Neural cell (in vitro differentiated cells): ENCODE measurements around the gene DENND1A. TPM values are rescaled to one million over a fixed set of nuclear protein-coding genes. Genes with fewer than 3 reads are reported as not detected.

Experiments
- H2AFZ ChIP-seq: fragments of 200-600, 300-800 bp; sonication (generic), shearing (Covaris generic); 2 replicates; pipeline ENCODE4 v1.6.0; 2014; ENCODE audit warnings: low read depth, mild to moderate bottlenecking, antibody characterized with exemption, low read length, moderate library complexity
- H3F3A ChIP-seq: fragments of 200-600 bp; shearing (Covaris generic); 2 replicates; pipeline ENCODE4 v1.6.1; 2016; ENCODE audit warnings: mild to moderate bottlenecking, moderate library complexity, mixed read lengths, antibody characterized with exemption, low read length; ENCODE audit not compliant: insufficient read depth, poor library complexity, severe bottlenecking
- H3K27ac ChIP-seq: fragments of 200-600, 300-800 bp; sonication (generic), shearing (Covaris generic); 2 replicates; pipeline ENCODE4 v1.5.1; 2014; ENCODE audit warnings: mild to moderate bottlenecking, low read length, moderate library complexity
- H3K27me3 ChIP-seq: fragments of 300-800, 200-600 bp; sonication (generic), shearing (Covaris generic); 2 replicates; pipeline ENCODE4 v1.6.0; 2014; ENCODE audit warnings: mild to moderate bottlenecking, low read depth, low read length, moderate library complexity; ENCODE audit not compliant: insufficient read depth
- H3K36me3 ChIP-seq: fragments of 300-800, 200-600 bp; sonication (generic), shearing (Covaris generic); 2 replicates; pipeline ENCODE4 v1.5.1; 2014; ENCODE audit warnings: mild to moderate bottlenecking, antibody characterized with exemption, low read length, moderate library complexity; ENCODE audit not compliant: insufficient read depth
- H3K4me2 ChIP-seq: fragments of 300-800, 200-600 bp; sonication (generic), shearing (Covaris generic); 2 replicates; pipeline ENCODE4 v1.6.0; 2014; ENCODE audit warnings: mild to moderate bottlenecking, low read length
- H3K4me3 ChIP-seq: fragments of 300-800, 200-600 bp; sonication (generic), shearing (Covaris generic); 2 replicates; pipeline ENCODE4 v1.5.1; 2014; ENCODE audit warnings: mild to moderate bottlenecking, low read length, moderate library complexity
- H3K79me2 ChIP-seq: fragments of 200-600 bp; shearing (Covaris generic); replicated peaks from 2 replicates; pipeline ENCODE4 v1.6.0; 2014; ENCODE audit warnings: mild to moderate bottlenecking, low read length, moderate library complexity; ENCODE audit not compliant: insufficient read depth
- H3K9ac ChIP-seq: fragments of 300-800, 200-600 bp; sonication (generic), shearing (Covaris generic); 2 replicates; pipeline ENCODE4 v1.6.1; 2016; ENCODE audit warnings: mild to moderate bottlenecking, low read length, mixed read lengths
- H3K9me2 ChIP-seq: fragments of 200-600 bp; shearing (Covaris generic); 2 replicates; pipeline ENCODE4 v1.6.1; 2016; ENCODE audit warnings: mild to moderate bottlenecking, low read length, mixed read lengths; ENCODE audit not compliant: insufficient read depth
- H3K9me3 ChIP-seq: fragments of 200-600, 300-800 bp; sonication (generic), shearing (Covaris generic); 2 replicates; pipeline ENCODE4 v1.6.1; 2016; ENCODE audit warnings: mild to moderate bottlenecking, mixed run types, low read length, moderate library complexity, mixed read lengths
- H4K20me1 ChIP-seq: fragments of 200-600 bp; shearing (Covaris generic); 2 replicates; pipeline ENCODE4 v1.6.1; 2016; ENCODE audit warnings: mild to moderate bottlenecking, mixed run types; ENCODE audit not compliant: insufficient read depth
- EP300 ChIP-seq: fragments of 450-650 bp; conservative IDR thresholded peaks from 2 replicates; pipeline ENCODE4 v1.6.1; 2014; ENCODE audit warnings: antibody characterized with exemption, mild to moderate bottlenecking, moderate library complexity; ENCODE audit not compliant: poor library complexity, severe bottlenecking
- EZH2 ChIP-seq: fragments of 200-600, 300-800 bp; shearing (Covaris generic), sonication (generic); IDR thresholded peaks from 2 replicates; pipeline ENCODE4 v1.6.1; 2014; ENCODE audit warnings: antibody characterized with exemption, low read length, borderline replicate concordance, mild to moderate bottlenecking; ENCODE audit not compliant: insufficient read depth, poor library complexity, severe bottlenecking
- MXI1 ChIP-seq: fragments of 450-650 bp; conservative IDR thresholded peaks from 2 replicates; pipeline ENCODE4 v1.6.1; 2014; ENCODE audit warnings: antibody characterized with exemption, mild to moderate bottlenecking; ENCODE audit not compliant: poor library complexity, severe bottlenecking
- POLR2AphosphoS5 ChIP-seq: IDR thresholded peaks from 2 replicates; pipeline ENCODE4 v1.6.1; 2012
- RAD21 ChIP-seq: fragments of 450-650 bp; conservative IDR thresholded peaks from 2 replicates; pipeline ENCODE4 v1.6.1; 2014; ENCODE audit warnings: antibody characterized with exemption, mild to moderate bottlenecking, moderate library complexity
- SMC3 ChIP-seq: fragments of 450-650 bp; conservative IDR thresholded peaks from 2 replicates; pipeline ENCODE4 v1.6.1; 2014; ENCODE audit warnings: antibody characterized with exemption, mild to moderate bottlenecking, moderate library complexity; ENCODE audit not compliant: poor library complexity
- TAF1 ChIP-seq: IDR thresholded peaks from 2 replicates; pipeline ENCODE4 v1.6.1; 2012; ENCODE audit warnings: low read depth
- polyA plus RNA-seq: library from polyadenylated mRNA; depleted of rRNA; stranded (reverse); fragments of >200 nt; gene quantifications from 2 replicates; pipeline ENCODE4 v1.2.3, GENCODE V29; 2014
- TF ChIP-seq, protein P1 (sequence below): IDR thresholded peaks from 2 replicates; pipeline ENCODE4 v1.6.1; 2012; ENCODE audit warnings: borderline replicate concordance
- TF ChIP-seq, protein P2 (sequence below): fragments of 450-650 bp; IDR thresholded peaks from 2 replicates; pipeline ENCODE4 v1.5.1; 2014; ENCODE audit warnings: antibody characterized with exemption, mild to moderate bottlenecking, moderate library complexity; ENCODE audit not compliant: poor library complexity, severe bottlenecking

The DENND1A gene
- polyA plus RNA-seq, 1 donor from 2014 or later: 2.3 TPM

DNA sequence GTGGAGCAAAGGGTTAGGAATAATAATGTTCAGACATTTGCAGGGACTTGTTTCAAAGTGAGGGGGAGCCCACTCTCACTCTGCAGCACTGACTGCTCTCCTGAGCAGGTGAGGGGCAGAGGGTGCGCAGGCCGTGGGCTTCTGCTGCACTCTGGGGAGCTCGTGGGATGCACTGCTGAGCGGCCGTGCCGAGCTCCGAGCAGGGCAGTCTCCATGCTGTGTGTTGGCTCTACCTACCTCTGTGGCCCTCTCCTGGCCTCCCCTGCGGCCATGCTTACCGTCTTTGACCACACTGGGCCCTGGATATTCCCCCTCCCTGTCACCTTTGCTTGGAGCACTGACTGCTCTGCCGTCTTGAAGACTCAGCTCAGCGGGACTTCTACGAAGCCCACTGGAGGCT, 540.2 kb downstream of the DENND1A start:
- peaks cover 3% of the 10 kb centered on the region for H3K9me3 ChIP-seq
- no peaks in the 10 kb centered on the region for H3K27me3 ChIP-seq
- no peak overlapping the region for H2AFZ ChIP-seq
- H3F3A ChIP-seq: no peaks in the 10 kb centered on the region
- no peak overlapping the region for H3K4me3 ChIP-seq
- no peaks in the 10 kb centered on the region for H3K9me2 ChIP-seq
- no peak overlapping the region for H3K9ac ChIP-seq
- H3K27ac ChIP-seq: no peak overlapping the region
- H4K20me1 ChIP-seq: no peaks in the 10 kb centered on the region
- no peaks in the 10 kb centered on the region for H3K79me2 ChIP-seq
- TF ChIP-seq, protein P1, sequence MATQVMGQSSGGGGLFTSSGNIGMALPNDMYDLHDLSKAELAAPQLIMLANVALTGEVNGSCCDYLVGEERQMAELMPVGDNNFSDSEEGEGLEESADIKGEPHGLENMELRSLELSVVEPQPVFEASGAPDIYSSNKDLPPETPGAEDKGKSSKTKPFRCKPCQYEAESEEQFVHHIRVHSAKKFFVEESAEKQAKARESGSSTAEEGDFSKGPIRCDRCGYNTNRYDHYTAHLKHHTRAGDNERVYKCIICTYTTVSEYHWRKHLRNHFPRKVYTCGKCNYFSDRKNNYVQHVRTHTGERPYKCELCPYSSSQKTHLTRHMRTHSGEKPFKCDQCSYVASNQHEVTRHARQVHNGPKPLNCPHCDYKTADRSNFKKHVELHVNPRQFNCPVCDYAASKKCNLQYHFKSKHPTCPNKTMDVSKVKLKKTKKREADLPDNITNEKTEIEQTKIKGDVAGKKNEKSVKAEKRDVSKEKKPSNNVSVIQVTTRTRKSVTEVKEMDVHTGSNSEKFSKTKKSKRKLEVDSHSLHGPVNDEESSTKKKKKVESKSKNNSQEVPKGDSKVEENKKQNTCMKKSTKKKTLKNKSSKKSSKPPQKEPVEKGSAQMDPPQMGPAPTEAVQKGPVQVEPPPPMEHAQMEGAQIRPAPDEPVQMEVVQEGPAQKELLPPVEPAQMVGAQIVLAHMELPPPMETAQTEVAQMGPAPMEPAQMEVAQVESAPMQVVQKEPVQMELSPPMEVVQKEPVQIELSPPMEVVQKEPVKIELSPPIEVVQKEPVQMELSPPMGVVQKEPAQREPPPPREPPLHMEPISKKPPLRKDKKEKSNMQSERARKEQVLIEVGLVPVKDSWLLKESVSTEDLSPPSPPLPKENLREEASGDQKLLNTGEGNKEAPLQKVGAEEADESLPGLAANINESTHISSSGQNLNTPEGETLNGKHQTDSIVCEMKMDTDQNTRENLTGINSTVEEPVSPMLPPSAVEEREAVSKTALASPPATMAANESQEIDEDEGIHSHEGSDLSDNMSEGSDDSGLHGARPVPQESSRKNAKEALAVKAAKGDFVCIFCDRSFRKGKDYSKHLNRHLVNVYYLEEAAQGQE: no peak
- TF ChIP-seq RAD21: no peak
- no peak for TF ChIP-seq EZH2
- TF ChIP-seq, protein P2, sequence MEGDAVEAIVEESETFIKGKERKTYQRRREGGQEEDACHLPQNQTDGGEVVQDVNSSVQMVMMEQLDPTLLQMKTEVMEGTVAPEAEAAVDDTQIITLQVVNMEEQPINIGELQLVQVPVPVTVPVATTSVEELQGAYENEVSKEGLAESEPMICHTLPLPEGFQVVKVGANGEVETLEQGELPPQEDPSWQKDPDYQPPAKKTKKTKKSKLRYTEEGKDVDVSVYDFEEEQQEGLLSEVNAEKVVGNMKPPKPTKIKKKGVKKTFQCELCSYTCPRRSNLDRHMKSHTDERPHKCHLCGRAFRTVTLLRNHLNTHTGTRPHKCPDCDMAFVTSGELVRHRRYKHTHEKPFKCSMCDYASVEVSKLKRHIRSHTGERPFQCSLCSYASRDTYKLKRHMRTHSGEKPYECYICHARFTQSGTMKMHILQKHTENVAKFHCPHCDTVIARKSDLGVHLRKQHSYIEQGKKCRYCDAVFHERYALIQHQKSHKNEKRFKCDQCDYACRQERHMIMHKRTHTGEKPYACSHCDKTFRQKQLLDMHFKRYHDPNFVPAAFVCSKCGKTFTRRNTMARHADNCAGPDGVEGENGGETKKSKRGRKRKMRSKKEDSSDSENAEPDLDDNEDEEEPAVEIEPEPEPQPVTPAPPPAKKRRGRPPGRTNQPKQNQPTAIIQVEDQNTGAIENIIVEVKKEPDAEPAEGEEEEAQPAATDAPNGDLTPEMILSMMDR: no peak
- TF ChIP-seq MXI1: no peak
- TF ChIP-seq POLR2AphosphoS5: no peak
- TF ChIP-seq SMC3: no peak
- no peak for TF ChIP-seq TAF1
- no peak for TF ChIP-seq EP300
- H3K4me2 ChIP-seq: no peak overlapping the region
- no peaks in the 10 kb centered on the region for H3K36me3 ChIP-seq

DNA sequence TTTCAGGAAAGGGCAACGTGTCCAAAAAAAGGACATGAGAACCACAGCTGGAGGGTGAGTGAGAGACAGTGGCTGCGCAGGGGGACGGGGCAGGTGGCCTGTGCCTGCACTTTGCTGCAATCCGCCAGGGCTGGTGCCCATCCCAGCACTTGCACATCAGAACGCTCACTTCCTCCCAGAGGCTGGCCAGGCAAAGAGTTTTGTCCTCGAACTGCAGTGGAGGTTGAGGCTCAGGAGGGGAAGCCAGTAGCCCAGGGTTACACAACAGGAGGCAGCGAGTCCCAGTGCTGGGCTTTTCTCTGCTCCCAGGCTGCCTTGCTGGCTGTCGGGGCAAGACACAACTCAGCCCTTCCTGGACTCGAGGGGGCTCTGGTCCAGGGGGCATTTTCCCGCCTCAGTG, 540.9 kb downstream of the DENND1A start:
- TF ChIP-seq, protein P2: no peak
- TF ChIP-seq, protein P1: no peak
- TF ChIP-seq SMC3 (no peak), EP300 (no peak), TAF1 (no peak), MXI1 (no peak), RAD21 (no peak), EZH2 (no peak), POLR2AphosphoS5 (no peak)
- Histone ChIP-seq H3K9ac (no peak overlapping the region), H2AFZ (no peak overlapping the region)

More for the DNA sequence above, 540.9 kb downstream of the DENND1A start:
- Histone ChIP-seq H3K36me3 (no peaks in the 10 kb centered on the region), H3K9me2 (no peaks in the 10 kb centered on the region), H3K4me2 (no peak overlapping the region), H4K20me1 (no peaks in the 10 kb centered on the region), H3F3A (no peaks in the 10 kb centered on the region), H3K79me2 (no peaks in the 10 kb centered on the region), H3K27ac (no peak overlapping the region), H3K9me3 (peaks cover 3% of the 10 kb centered on the region), H3K27me3 (no peaks in the 10 kb centered on the region), H3K4me3 (no peak overlapping the region)
